HEK293 (cell line): Measurements from ENCODE around the gene TBX10.

Experiments
- CTCF ChIP-seq: fragments of 450-650 bp; formaldehyde crosslinking; IDR thresholded peaks from 2 replicates; pipeline ENCODE4 v1.5.1; 2016; ENCODE audit warnings: missing biosample characterization, missing genetic modification characterization
- HOXA7 ChIP-seq: sonication (generic); formaldehyde crosslinking; IDR thresholded peaks from 2 replicates; pipeline ENCODE4 v1.8.1; 2022; ENCODE audit warnings: missing genetic modification reagents, borderline replicate concordance
- REST ChIP-seq: fragments of 450-650 bp; formaldehyde crosslinking; IDR thresholded peaks from 2 replicates; pipeline ENCODE4 v1.5.1; 2016; ENCODE audit warnings: missing biosample characterization, missing genetic modification characterization
- YY1 ChIP-seq: fragments of 450-650 bp; formaldehyde crosslinking; IDR thresholded peaks from 2 replicates; pipeline ENCODE4 v1.5.1; 2018; ENCODE audit warnings: missing biosample characterization, missing genetic modification characterization
- ZFP69B ChIP-seq: fragments of 450-650 bp; formaldehyde crosslinking; IDR thresholded peaks from 2 replicates; pipeline ENCODE4 v1.5.1; 2016; ENCODE audit warnings: missing biosample characterization, missing genetic modification characterization
- ZNF121 ChIP-seq: fragments of 450-650 bp; formaldehyde crosslinking; IDR thresholded peaks from 2 replicates; pipeline ENCODE4 v1.5.1; 2016; ENCODE audit warnings: missing biosample characterization, missing genetic modification characterization
- ZNF24 ChIP-seq: fragments of 450-650 bp; formaldehyde crosslinking; IDR thresholded peaks from 2 replicates; pipeline ENCODE4 v1.5.1; 2016; ENCODE audit warnings: missing biosample characterization, missing genetic modification characterization
- ZNF423 ChIP-seq: fragments of 450-650 bp; formaldehyde crosslinking; IDR thresholded peaks from 2 replicates; pipeline ENCODE4 v1.5.1; 2016; ENCODE audit warnings: missing biosample characterization, missing genetic modification characterization
- ZNF639 ChIP-seq: fragments of 450-650 bp; formaldehyde crosslinking; IDR thresholded peaks from 2 replicates; pipeline ENCODE4 v1.5.1; 2016; ENCODE audit warnings: missing biosample characterization, missing genetic modification characterization

GRCh38 chr11:67608486-67608885, 31.1 kb downstream of the TBX10 start:
- TF ChIP-seq ZNF24 (tag by site-specific recombination) (no peak), REST (tag by site-specific recombination) (no peak), CTCF (tag by site-specific recombination) (no peak), ZNF639 (tag by site-specific recombination) (no peak), HOXA7 (CRISPR knock-in tag) (no peak), ZFP69B (no peak), ZNF121 (tag by site-specific recombination) (no peak), ZNF423 (no peak), YY1 (tag by site-specific recombination) (no peak)
